MM.1S (cell line): ENCODE data around the gene DIRAS1.

ENCODE experiments used
- DNase-seq: peaks from one replicate; pipeline ENCODE4 v3.0.0-alpha.2; 2015
- H2AFZ ChIP-seq: fragments of 300-600 bp; sonication (generic); 2 replicates; pipeline ENCODE4 v1.6.0; 2016; ENCODE audit warnings: antibody characterized with exemption, low read length
- H3F3A ChIP-seq: fragments of 300-600 bp; sonication (generic); 2 replicates; pipeline ENCODE4 v1.6.1; 2016; ENCODE audit warnings: mild to moderate bottlenecking, antibody characterized with exemption, low read length, moderate library complexity, mixed read lengths; ENCODE audit not compliant: insufficient read depth
- H3K27ac ChIP-seq: fragments of 300-600 bp; sonication (generic); 2 replicates; pipeline ENCODE4 v1.5.1; 2016; ENCODE audit warnings: mild to moderate bottlenecking, low read length
- H3K27me3 ChIP-seq: fragments of 300-600 bp; sonication (generic); replicated peaks from 2 replicates; pipeline ENCODE4 v1.6.0; 2016; ENCODE audit warnings: low read length; ENCODE audit not compliant: insufficient read depth
- H3K36me3 ChIP-seq: fragments of 300-600 bp; sonication (generic); replicated peaks from 2 replicates; pipeline ENCODE4 v1.6.1; 2016; ENCODE audit warnings: mild to moderate bottlenecking, low read length, mixed read lengths; ENCODE audit not compliant: insufficient read depth
- H3K4me1 ChIP-seq: fragments of 300-600 bp; sonication (generic); 2 replicates; pipeline ENCODE4 v1.6.1; 2016; ENCODE audit warnings: low read length, mixed read lengths
- H3K4me2 ChIP-seq: fragments of 300-600 bp; sonication (generic); 2 replicates; pipeline ENCODE4 v1.6.0; 2016; ENCODE audit warnings: low read depth, low read length
- H3K4me3 ChIP-seq: fragments of 300-600 bp; sonication (generic); 2 replicates; pipeline ENCODE4 v1.5.1; 2016; ENCODE audit warnings: low read length, mixed read lengths
- H3K79me2 ChIP-seq: fragments of 300-600 bp; sonication (generic); 2 replicates; pipeline ENCODE4 v1.6.1; 2016; ENCODE audit warnings: mixed run types, low read length, mixed read lengths
- H3K9ac ChIP-seq: fragments of 300-600 bp; sonication (generic); 2 replicates; pipeline ENCODE4 v1.6.1; 2016; ENCODE audit warnings: low read length, mixed read lengths
- H3K9me2 ChIP-seq: fragments of 300-600 bp; sonication (generic); replicated peaks from 2 replicates; pipeline ENCODE4 v1.6.1; 2016; ENCODE audit warnings: mild to moderate bottlenecking, low read length, mixed read lengths; ENCODE audit not compliant: insufficient read depth
- H3K9me3 ChIP-seq: fragments of 300-600 bp; sonication (generic); replicated peaks from 2 replicates; pipeline ENCODE4 v1.6.1; 2016; ENCODE audit warnings: mild to moderate bottlenecking, low read length, mixed read lengths; ENCODE audit not compliant: insufficient read depth
- H4K20me1 ChIP-seq: fragments of 300-600 bp; sonication (generic); 2 replicates; pipeline ENCODE4 v1.6.1; 2016; ENCODE audit warnings: mild to moderate bottlenecking, low read length, moderate library complexity, mixed read lengths; ENCODE audit not compliant: insufficient read depth
- EZH2 ChIP-seq: fragments of 300-600 bp; sonication (generic); optimal IDR thresholded peaks from 2 replicates; pipeline ENCODE3; 2017; ENCODE audit warnings: low read depth, mild to moderate bottlenecking, antibody characterized with exemption, low read length, mixed read lengths
- EZH2phosphoT487 ChIP-seq: fragments of 300-600 bp; sonication (generic); IDR thresholded peaks from 2 replicates; pipeline ENCODE4 v1.6.1; 2018; ENCODE audit warnings: antibody characterized with exemption, low read length
- TF ChIP-seq, protein P1 (sequence below): fragments of 300-600 bp; sonication (generic); IDR thresholded peaks from 2 replicates; pipeline ENCODE4 v1.5.1; 2016; ENCODE audit warnings: antibody characterized with exemption, low read length, mixed read lengths

The DIRAS1 gene

DNA sequence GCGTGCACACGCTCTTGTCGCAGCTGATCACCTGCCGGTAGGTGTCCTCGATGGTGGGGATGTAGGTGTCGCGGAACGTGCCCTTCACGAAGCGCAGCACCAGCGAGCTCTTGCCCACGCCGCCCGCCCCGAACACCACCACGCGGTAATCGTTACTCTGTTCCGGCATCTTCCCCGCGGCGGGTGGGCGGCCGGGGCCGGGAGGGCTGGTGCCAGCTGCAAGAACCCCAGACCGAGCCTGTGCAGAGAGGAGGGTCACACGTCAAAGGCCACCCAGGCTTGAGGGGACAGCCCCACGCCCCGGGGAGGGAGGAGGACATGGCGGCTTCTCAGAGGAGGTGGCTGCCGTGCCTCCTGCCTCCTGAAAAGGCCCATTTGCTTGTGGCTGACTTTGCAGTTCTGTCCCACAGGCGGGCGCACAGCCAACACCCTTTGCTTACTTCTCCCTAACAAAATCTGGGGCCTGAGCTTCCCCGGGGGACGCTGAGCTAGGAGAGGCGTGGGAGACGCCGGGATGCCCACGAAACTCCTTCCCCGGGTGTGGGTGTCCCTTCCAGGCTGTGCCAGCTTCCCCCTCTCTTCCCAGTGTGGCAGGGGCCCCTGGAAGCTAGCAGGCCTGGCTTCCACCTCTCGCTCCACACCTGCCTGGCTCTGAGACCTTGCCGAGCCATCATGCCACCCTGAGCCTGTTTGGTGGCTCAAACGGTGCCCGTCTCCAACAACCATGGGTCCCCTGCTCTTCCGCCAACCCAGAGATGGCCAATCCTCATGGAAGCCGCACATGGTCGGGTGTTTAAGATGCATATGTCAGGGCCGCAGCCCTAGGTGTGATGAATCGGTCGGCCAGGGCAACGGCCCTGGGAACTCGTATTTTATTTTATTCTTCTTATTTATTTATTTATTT, 3.3 kb downstream of the DIRAS1 start:
- Histone ChIP-seq H3K4me3 (no peak overlapping the region), H3K79me2 (no peaks in the 10 kb centered on the region), H3K36me3 (no peaks in the 10 kb centered on the region), H3F3A (0 out of 2 replicates have a peak, but pooled peaks cover 4% of the 10 kb centered on the region), H3K9ac (no peak overlapping the region), H3K4me1 (no peaks in the 10 kb centered on the region), H3K9me2 (no peaks in the 10 kb centered on the region), H2AFZ (no peak overlapping the region), H3K27ac (no peak overlapping the region), H3K4me2 (no peak overlapping the region), H3K27me3 (peaks cover 60% of the 10 kb centered on the region), H3K9me3 (no peaks in the 10 kb centered on the region), H4K20me1 (no peaks in the 10 kb centered on the region)
- TF ChIP-seq, protein P1, sequence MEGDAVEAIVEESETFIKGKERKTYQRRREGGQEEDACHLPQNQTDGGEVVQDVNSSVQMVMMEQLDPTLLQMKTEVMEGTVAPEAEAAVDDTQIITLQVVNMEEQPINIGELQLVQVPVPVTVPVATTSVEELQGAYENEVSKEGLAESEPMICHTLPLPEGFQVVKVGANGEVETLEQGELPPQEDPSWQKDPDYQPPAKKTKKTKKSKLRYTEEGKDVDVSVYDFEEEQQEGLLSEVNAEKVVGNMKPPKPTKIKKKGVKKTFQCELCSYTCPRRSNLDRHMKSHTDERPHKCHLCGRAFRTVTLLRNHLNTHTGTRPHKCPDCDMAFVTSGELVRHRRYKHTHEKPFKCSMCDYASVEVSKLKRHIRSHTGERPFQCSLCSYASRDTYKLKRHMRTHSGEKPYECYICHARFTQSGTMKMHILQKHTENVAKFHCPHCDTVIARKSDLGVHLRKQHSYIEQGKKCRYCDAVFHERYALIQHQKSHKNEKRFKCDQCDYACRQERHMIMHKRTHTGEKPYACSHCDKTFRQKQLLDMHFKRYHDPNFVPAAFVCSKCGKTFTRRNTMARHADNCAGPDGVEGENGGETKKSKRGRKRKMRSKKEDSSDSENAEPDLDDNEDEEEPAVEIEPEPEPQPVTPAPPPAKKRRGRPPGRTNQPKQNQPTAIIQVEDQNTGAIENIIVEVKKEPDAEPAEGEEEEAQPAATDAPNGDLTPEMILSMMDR, result no peak
- TF ChIP-seq EZH2 (no peak), EZH2phosphoT487 (no peak)
- DNase-seq, result no peak

DNA sequence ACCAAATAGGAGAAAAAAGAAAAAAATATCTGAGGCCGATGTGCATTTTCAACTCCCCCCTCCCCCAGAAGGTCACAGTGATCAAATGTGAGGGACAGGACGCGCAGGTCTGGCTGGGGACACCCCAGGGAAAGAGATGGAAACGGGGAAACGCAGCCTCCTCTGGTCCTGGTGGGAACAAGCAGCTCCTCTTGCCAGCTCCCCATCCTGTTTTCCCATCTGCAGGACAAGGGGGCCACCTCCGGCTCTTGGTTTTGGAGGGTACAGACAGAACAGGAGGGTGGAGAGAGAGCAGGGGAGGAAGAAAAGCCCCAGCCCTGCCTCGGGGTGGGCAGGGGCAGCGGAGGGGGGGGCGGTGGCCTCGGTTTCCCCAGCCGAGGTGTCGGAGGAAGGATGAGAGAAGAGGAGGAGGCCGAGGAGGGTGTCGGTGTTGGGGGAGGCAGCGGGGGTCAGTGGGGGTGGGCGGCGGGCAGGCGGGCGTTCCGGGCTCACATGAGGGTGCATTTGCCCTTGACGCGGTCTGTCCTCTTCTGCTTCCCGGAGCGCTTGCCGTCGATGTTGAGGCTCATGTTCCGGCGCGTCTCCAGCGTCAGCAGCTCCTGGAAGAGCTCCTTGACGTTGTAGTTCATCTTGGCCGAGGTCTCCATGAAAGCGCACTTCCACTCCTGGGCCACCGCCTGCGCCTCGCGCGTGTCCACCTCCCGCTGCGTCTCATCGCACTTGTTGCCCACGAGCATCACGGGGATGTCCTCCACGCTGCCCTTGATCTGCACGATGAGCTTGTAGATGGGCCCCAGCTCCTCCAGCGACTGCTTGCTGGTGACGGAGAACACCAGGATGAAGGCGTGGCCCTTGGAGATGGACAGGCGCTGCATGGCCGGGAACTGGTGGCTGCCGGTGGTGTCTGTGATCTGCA, 4.2 kb downstream of the DIRAS1 start:
- Histone ChIP-seq H3K4me1 (no peaks in the 10 kb centered on the region), H3K27me3 (peaks cover 59% of the 10 kb centered on the region), H3K4me3 (no peak overlapping the region), H2AFZ (no peak overlapping the region), H3K9ac (no peak overlapping the region), H3K36me3 (no peaks in the 10 kb centered on the region), H3F3A (0 out of 2 replicates have a peak, but pooled peaks cover 4% of the 10 kb centered on the region), H3K79me2 (no peaks in the 10 kb centered on the region), H3K9me2 (no peaks in the 10 kb centered on the region), H4K20me1 (no peaks in the 10 kb centered on the region), H3K9me3 (no peaks in the 10 kb centered on the region), H3K4me2 (no peak overlapping the region), H3K27ac (no peak overlapping the region)
- TF ChIP-seq EZH2phosphoT487, result no peak
- no peak for TF ChIP-seq EZH2
- TF ChIP-seq, protein P1, result no peak
- no peak for DNase-seq

DNA sequence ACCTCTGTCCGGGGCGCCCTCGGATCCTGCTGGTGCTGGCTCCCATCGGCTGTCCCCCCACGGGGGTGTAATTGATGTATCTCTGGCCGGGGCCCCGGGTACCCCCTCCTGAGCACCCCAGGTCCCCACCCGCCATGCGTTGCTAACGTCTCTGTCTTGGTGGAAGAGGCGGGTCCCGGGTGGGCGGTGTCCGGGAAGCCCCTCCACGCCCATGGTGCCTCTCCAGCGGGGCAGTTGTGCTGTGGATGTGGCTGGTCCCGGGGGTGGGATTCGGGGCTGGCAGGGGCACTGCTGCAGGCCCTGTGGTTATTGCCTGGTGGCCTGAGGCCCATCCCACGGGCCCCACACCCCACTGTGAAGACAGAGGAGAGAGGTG, 4.9 kb downstream of the DIRAS1 start:
- H3K27ac ChIP-seq, result no peak overlapping the region
- no peaks in the 10 kb centered on the region for H3K36me3 ChIP-seq
- H4K20me1 ChIP-seq, result no peaks in the 10 kb centered on the region
- H3K4me3 ChIP-seq, result no peak overlapping the region
- H3K79me2 ChIP-seq, result no peaks in the 10 kb centered on the region
- DNase-seq, result no peak
- no peak overlapping the region for H2AFZ ChIP-seq
- TF ChIP-seq, protein P1, result no peak
- TF ChIP-seq EZH2phosphoT487 (no peak), EZH2 (no peak)
- no peaks in the 10 kb centered on the region for H3K9me3 ChIP-seq
- H3K9me2 ChIP-seq, result no peaks in the 10 kb centered on the region
- H3K4me1 ChIP-seq, result no peaks in the 10 kb centered on the region
- no peak overlapping the region for H3K4me2 ChIP-seq
- peaks cover 60% of the 10 kb centered on the region for H3K27me3 ChIP-seq
- H3K9ac ChIP-seq, result no peak overlapping the region
- 0 out of 2 replicates have a peak, but pooled peaks cover 4% of the 10 kb centered on the region for H3F3A ChIP-seq
